ENCODE measurements around the gene ABHD10.

The ABHD10 gene

GRCh38 chr3:111978583-111979433 lies at the start of gene ABHD10:
Gene ABHD10 (plus strand): TSS chr3:111979026. CDS start chr3:111979062, 36 bp downstream.
- DNase-seq (ENCODE audit: low read depth in 2 of 2), result peak; percentile 92 to 97

GRCh38 chr3:111929484-111929883 lies 49.3 kb upstream of the ABHD10 start:
- DNase-seq (ENCODE audit: low read depth in 2 of 2), result no peak

GRCh38 chr3:111932946-111933345 lies 45.9 kb upstream of the ABHD10 start:
- DNase-seq (ENCODE audit: low read depth in 2 of 2), result no peak

GRCh38 chr3:111936191-111936841 lies 42.5 kb upstream of the ABHD10 start:
- no peak for DNase-seq (ENCODE audit: low read depth in 2 of 2)

GRCh38 chr3:111936967-111937366 lies 41.9 kb upstream of the ABHD10 start:
- DNase-seq (ENCODE audit: low read depth in 2 of 2), result no peak

GRCh38 chr3:111937871-111938270 lies 41.0 kb upstream of the ABHD10 start:
- DNase-seq (ENCODE audit: low read depth in 2 of 2), result no peak

- no peak for DNase-seq (ENCODE audit: low read depth in 2 of 2)
These were observed 39.0 kb upstream of the ABHD10 start for GRCh38 chr3:111939873-111940272.

GRCh38 chr3:111943533-111943932 lies 35.3 kb upstream of the ABHD10 start:
- DNase-seq (ENCODE audit: low read depth in 2 of 2), result no peak

- no peak for DNase-seq (ENCODE audit: low read depth in 2 of 2)
These were observed 34.5 kb upstream of the ABHD10 start for GRCh38 chr3:111944372-111944771.

GRCh38 chr3:111947231-111947630 lies 31.6 kb upstream of the ABHD10 start:
- DNase-seq (ENCODE audit: low read depth in 2 of 2), result no peak

- no peak for DNase-seq (ENCODE audit: low read depth in 2 of 2)
These were observed 30.0 kb upstream of the ABHD10 start for GRCh38 chr3:111948786-111949185.

- no peak for DNase-seq (ENCODE audit: low read depth in 2 of 2)
These were observed 29.1 kb upstream of the ABHD10 start for GRCh38 chr3:111949712-111950111.

- no peak for DNase-seq (ENCODE audit: low read depth in 2 of 2)
These were observed 27.8 kb upstream of the ABHD10 start for GRCh38 chr3:111951032-111951431.

GRCh38 chr3:111952086-111952485 lies 26.7 kb upstream of the ABHD10 start:
- no peak for DNase-seq (ENCODE audit: low read depth in 2 of 2)

GRCh38 chr3:111952866-111953450 lies 25.9 kb upstream of the ABHD10 start:
- no peak for DNase-seq (ENCODE audit: low read depth in 2 of 2)

- no peak for DNase-seq (ENCODE audit: low read depth in 2 of 2)
These were observed 24.4 kb upstream of the ABHD10 start for GRCh38 chr3:111954228-111954990.

- no peak for DNase-seq (ENCODE audit: low read depth in 2 of 2)
These were observed 22.9 kb upstream of the ABHD10 start for GRCh38 chr3:111955876-111956275.

GRCh38 chr3:111956449-111956848 lies 22.4 kb upstream of the ABHD10 start:
- DNase-seq (ENCODE audit: low read depth in 2 of 2), result no peak

- DNase-seq (ENCODE audit: low read depth in 2 of 2), result no peak
These were observed 21.7 kb upstream of the ABHD10 start for GRCh38 chr3:111956995-111957734.

- no peak for DNase-seq (ENCODE audit: low read depth in 2 of 2)
These were observed 17.2 kb upstream of the ABHD10 start for GRCh38 chr3:111961461-111962164.

GRCh38 chr3:111963424-111963823 lies 15.4 kb upstream of the ABHD10 start:
- DNase-seq (ENCODE audit: low read depth in 2 of 2), result no peak

All from stimulated activated CD8-positive, alpha-beta memory T cell treated with anti-CD3 and anti-CD28 coated beads, Interleukin-2, amount 100 ng/mL, for 48 hours (primary cell).